Loucy (cell line): ENCODE results near the gene MTREX.

Experiments used
- H2AFZ ChIP-seq: fragments of 200-600 bp; sonication (generic); 2 replicates; pipeline ENCODE4 v1.6.0; 2016; ENCODE audit warnings: antibody characterized with exemption, mild to moderate bottlenecking, low read length, moderate library complexity
- H3F3A ChIP-seq: fragments of 200-600 bp; 2 replicates; pipeline ENCODE4 v1.6.0; 2016; ENCODE audit warnings: antibody characterized with exemption, low read depth, mild to moderate bottlenecking
- H3K27me3 ChIP-seq: fragments of 200-600 bp; sonication (generic); 2 replicates; pipeline ENCODE4 v1.6.1; 2014; ENCODE audit warnings: low read length, mild to moderate bottlenecking; ENCODE audit not compliant: insufficient read depth, poor library complexity, severe bottlenecking
- H3K36me3 ChIP-seq: fragments of 200-600 bp; sonication (generic); 2 replicates; pipeline ENCODE4 v1.6.1; 2016; ENCODE audit warnings: low read length; ENCODE audit not compliant: insufficient read depth
- H3K4me1 ChIP-seq: fragments of 200-600 bp; sonication (generic); 2 replicates; pipeline ENCODE4 v1.5.1; 2014; ENCODE audit warnings: low read length, mild to moderate bottlenecking; ENCODE audit not compliant: insufficient read depth, poor library complexity, severe bottlenecking
- H3K4me2 ChIP-seq: fragments of 200-600 bp; sonication (generic); 2 replicates; pipeline ENCODE4 v1.6.0; 2014; ENCODE audit warnings: antibody characterized with exemption, low read length, low read depth, mild to moderate bottlenecking; ENCODE audit not compliant: poor library complexity, severe bottlenecking
- H3K4me3 ChIP-seq: fragments of 200-600 bp; sonication (generic); 2 replicates; pipeline ENCODE4 v1.5.1; 2014; ENCODE audit warnings: low read length, mild to moderate bottlenecking, mixed read lengths; ENCODE audit not compliant: poor library complexity, severe bottlenecking
- H3K79me2 ChIP-seq: fragments of 200-600 bp; sonication (generic); 2 replicates; pipeline ENCODE4 v1.6.1; 2014; ENCODE audit warnings: low read length; ENCODE audit not compliant: insufficient read depth
- H3K9ac ChIP-seq: fragments of 200-600 bp; sonication (generic); 2 replicates; pipeline ENCODE4 v1.6.0; 2014; ENCODE audit warnings: mild to moderate bottlenecking, low read depth, low read length, moderate library complexity; ENCODE audit not compliant: poor library complexity, severe bottlenecking
- H3K9me2 ChIP-seq: fragments of 200-600 bp; sonication (generic); replicated peaks from 2 replicates; pipeline ENCODE4 v1.6.1; 2016; ENCODE audit warnings: low read depth, low read length, mixed read lengths
- H3K9me3 ChIP-seq: fragments of 200-600 bp; sonication (generic); 2 replicates; pipeline ENCODE4 v1.6.1; 2014; ENCODE audit warnings: mild to moderate bottlenecking, antibody characterized with exemption, low read length, low read depth; ENCODE audit not compliant: insufficient read depth
- H4K20me1 ChIP-seq: fragments of 200-600 bp; sonication (generic); 2 replicates; pipeline ENCODE4 v1.6.0; 2014; ENCODE audit warnings: antibody characterized with exemption, low read length, mild to moderate bottlenecking; ENCODE audit not compliant: insufficient read depth, poor library complexity, severe bottlenecking
- EZH2phosphoT487 ChIP-seq: fragments of 200-600 bp; IDR thresholded peaks from 2 replicates; pipeline ENCODE4 v1.6.1; 2018; ENCODE audit warnings: antibody characterized with exemption, mild to moderate bottlenecking, moderate library complexity, borderline replicate concordance
- TF ChIP-seq, protein P1 (sequence below): fragments of 200-600 bp; sonication (generic); conservative IDR thresholded peaks from 2 replicates; pipeline ENCODE4 v1.5.1; 2014; ENCODE audit warnings: mild to moderate bottlenecking, antibody characterized with exemption, low read length

Gene MTREX

DNA sequence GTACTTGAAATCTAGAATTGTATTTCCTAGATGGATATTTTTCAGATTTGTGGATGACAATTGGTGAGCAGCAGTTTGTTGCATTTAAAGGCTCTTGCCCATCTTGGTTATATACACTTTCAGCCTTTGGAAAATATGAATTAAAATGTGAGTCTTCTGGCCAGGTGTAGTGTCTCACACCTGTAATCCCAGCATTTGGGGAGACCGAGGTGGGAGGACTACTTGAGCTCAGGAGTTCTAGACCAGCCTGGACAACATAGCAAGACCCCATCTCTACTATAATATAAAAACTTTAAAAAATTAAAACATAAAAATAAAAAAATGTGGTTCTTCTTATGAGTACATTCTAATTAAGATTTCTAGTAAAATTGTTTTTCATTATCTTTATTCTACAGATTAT, 102.0 kb downstream of the MTREX start:
- Histone ChIP-seq H3F3A (no peaks in the 10 kb centered on the region), H3K4me2 (no peak overlapping the region), H3K4me1 (no peaks in the 10 kb centered on the region), H3K27me3 (no peaks in the 10 kb centered on the region), H4K20me1 (no peaks in the 10 kb centered on the region), H3K36me3 (peaks cover 56% of the 10 kb centered on the region; the same call in 1 of the 2 replicates), H2AFZ (no peak overlapping the region), H3K4me3 (no peak overlapping the region), H3K9ac (no peak overlapping the region), H3K9me3 (no peaks in the 10 kb centered on the region), H3K9me2 (no peaks in the 10 kb centered on the region), H3K79me2 (no peaks in the 10 kb centered on the region)
- TF ChIP-seq, protein P1, sequence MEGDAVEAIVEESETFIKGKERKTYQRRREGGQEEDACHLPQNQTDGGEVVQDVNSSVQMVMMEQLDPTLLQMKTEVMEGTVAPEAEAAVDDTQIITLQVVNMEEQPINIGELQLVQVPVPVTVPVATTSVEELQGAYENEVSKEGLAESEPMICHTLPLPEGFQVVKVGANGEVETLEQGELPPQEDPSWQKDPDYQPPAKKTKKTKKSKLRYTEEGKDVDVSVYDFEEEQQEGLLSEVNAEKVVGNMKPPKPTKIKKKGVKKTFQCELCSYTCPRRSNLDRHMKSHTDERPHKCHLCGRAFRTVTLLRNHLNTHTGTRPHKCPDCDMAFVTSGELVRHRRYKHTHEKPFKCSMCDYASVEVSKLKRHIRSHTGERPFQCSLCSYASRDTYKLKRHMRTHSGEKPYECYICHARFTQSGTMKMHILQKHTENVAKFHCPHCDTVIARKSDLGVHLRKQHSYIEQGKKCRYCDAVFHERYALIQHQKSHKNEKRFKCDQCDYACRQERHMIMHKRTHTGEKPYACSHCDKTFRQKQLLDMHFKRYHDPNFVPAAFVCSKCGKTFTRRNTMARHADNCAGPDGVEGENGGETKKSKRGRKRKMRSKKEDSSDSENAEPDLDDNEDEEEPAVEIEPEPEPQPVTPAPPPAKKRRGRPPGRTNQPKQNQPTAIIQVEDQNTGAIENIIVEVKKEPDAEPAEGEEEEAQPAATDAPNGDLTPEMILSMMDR, result no peak
- no peak for TF ChIP-seq EZH2phosphoT487

DNA sequence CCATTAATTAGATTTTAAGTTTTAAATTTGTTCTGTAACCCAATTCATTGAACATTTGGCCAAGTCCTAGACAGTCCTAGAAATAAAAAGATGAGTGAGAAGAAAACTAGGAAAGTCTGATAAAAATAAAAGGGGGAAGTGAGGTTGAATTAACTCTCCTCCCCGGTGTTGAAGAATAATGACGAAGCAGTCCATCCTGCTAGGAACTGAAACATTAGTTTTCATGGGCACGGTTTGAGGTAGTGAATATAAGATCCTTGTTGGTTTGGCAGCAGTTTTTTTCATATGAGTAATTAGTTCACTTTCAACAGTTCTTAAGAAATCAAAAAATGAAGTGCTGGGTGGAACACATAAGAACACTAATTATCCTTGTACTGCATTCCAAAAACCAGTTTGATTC, 103.1 kb downstream of the MTREX start:
- Histone ChIP-seq H3K36me3 (peaks cover 59% of the 10 kb centered on the region; the same call in 1 of the 2 replicates), H3K9me2 (no peaks in the 10 kb centered on the region), H3K9ac (no peak overlapping the region), H3K4me2 (no peak overlapping the region), H3K9me3 (no peaks in the 10 kb centered on the region), H3K4me1 (no peaks in the 10 kb centered on the region), H2AFZ (no peak overlapping the region), H3K27me3 (no peaks in the 10 kb centered on the region), H3K4me3 (no peak overlapping the region), H3F3A (no peaks in the 10 kb centered on the region), H4K20me1 (no peaks in the 10 kb centered on the region), H3K79me2 (no peaks in the 10 kb centered on the region)
- TF ChIP-seq, protein P1, result no peak
- TF ChIP-seq EZH2phosphoT487, result no peak

DNA sequence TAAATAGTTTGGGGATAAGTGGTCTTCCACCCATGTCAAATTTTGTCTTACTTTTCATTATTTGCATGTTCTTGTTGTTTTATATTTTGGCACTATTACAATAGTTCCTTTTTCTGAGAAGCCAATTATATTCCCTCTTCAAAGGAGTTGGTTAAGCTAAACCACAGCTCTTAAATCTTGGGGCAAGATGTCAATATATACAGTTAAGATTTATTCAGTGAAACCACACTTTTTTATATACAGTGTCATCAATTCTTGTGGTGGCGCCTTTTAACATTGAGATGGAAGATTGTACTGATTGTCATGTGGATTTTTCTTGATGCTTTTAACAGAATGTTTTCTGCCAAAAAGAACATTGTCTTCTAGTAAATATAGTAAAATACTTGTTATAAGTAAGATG, 104.1 kb downstream of the MTREX start:
- H3K4me1 ChIP-seq, result no peaks in the 10 kb centered on the region
- no peaks in the 10 kb centered on the region for H3K27me3 ChIP-seq
- peaks cover 57% of the 10 kb centered on the region for H3K36me3 ChIP-seq
- no peaks in the 10 kb centered on the region for H3F3A ChIP-seq
- H3K4me2 ChIP-seq, result no peak overlapping the region
- no peaks in the 10 kb centered on the region for H3K9me3 ChIP-seq
- no peaks in the 10 kb centered on the region for H3K9me2 ChIP-seq
- H4K20me1 ChIP-seq, result no peaks in the 10 kb centered on the region
- no peaks in the 10 kb centered on the region for H3K79me2 ChIP-seq
- no peak overlapping the region for H3K9ac ChIP-seq
- H2AFZ ChIP-seq, result no peak overlapping the region
- no peak overlapping the region for H3K4me3 ChIP-seq
- TF ChIP-seq, protein P1, result no peak
- no peak for TF ChIP-seq EZH2phosphoT487
